Left renal cortex interstitium (tissue), 4 donors: ENCODE measurements around the gene PODXL2. TPM values are rescaled to one million over a fixed set of nuclear protein-coding genes. Genes with fewer than 3 reads are reported as not detected.

Experiments
- DNase-seq, 4 donors: peaks; one replicate each; pipeline ENCODE4 v3.0.0-alpha.2; 2013; ENCODE audit warnings: low read depth in 4 of 4, low spot score in 2 of 4, missing footprints in 1 of 4
- polyA plus RNA-seq, 4 donors: library from polyadenylated mRNA; unstranded; fragments of 120-200 nt; gene quantifications; one replicate each; pipeline ENCODE4 v1.2.1, GENCODE V29; 2013; ENCODE audit not compliant: insufficient read length in 4 of 4

PODXL2 gene
- polyA plus RNA-seq, 4 donors: 42.0 to 62.6 (median 54.8) TPM

DNA sequence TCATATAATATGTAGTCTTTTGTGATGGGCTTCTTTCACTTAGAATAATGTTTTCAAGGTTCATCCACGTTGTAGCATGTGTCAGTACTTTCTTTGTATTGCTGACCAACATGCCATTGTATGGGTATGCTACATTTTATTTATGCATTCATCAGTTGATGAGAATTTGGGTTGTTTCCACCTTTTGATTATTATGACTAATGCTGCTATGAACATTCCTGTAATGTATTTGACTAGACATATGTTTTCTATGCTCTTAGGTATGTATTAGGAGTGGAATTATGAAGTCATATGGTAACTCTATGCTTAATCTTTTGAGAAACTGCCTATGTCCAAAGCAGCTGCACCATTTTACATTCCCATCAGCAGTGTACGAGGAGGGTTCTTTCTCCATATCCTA is 3.2 kb upstream of the PODXL2 start:
- no peak for DNase-seq

DNA sequence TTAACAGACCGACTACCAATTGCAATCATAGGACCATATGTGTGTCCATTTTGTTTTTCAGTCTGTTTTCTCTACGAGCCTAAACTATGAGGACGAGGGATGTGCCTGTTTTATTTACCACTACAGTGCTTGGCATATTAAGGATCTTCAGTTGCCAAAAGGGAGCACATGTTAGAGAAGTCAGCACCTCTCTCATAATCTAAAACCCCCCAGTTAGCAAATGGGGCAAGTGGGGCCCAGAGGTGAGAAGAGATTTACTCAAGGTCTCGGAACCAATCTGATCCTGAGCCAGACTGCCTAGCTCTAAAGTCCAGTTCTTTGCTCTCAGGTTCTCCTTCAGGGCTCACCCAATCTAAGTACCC is 578 bp upstream of the PODXL2 start:
- no peak for DNase-seq

DNA sequence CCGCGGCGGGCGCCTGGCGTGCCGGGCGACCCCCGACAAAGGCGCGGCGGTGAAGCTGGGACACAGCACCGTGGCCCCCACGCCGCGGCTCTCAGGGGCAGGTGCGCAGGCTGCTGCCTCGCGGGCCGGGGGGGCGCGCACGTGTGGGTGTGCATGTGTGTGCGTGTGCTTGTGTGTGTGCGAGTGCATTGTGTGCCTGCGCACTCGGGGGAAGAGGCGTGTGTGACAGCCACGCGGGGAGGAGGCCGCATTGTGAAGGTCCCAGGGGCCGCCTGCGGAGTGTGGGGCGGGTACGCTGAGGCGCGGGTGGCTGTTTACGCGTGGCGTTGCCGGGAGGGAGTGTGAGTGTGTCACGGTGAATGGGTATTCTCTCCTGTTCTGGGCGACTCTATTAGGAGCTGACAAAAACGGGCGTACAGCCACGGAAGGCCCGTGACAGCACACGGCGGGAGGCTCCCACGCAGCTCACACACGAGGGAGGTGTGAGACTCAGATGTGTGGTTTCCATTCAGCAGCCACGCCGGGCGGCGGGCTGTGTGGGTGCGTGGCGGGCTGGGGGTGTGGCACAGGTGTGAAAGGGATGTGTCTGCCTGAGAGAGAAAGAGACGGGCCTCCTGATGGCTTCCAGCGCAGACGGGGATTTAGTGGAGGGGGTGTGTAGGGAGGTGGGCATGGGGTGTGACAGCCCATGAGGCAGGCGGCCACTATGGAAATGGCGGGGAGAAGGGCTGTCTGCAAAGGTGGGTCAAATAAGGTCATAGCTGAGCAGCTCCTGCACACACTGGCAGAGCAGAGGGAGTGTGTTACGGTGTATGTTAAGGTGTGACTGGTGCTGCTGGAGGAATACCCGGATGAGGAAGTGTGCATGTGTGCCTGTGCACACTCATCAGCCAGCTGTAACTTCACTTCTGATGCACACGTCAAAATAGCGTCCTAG is 750 bp downstream of the PODXL2 start:
- DNase-seq: peak in 1 of 4 donors; percentile 18

DNA sequence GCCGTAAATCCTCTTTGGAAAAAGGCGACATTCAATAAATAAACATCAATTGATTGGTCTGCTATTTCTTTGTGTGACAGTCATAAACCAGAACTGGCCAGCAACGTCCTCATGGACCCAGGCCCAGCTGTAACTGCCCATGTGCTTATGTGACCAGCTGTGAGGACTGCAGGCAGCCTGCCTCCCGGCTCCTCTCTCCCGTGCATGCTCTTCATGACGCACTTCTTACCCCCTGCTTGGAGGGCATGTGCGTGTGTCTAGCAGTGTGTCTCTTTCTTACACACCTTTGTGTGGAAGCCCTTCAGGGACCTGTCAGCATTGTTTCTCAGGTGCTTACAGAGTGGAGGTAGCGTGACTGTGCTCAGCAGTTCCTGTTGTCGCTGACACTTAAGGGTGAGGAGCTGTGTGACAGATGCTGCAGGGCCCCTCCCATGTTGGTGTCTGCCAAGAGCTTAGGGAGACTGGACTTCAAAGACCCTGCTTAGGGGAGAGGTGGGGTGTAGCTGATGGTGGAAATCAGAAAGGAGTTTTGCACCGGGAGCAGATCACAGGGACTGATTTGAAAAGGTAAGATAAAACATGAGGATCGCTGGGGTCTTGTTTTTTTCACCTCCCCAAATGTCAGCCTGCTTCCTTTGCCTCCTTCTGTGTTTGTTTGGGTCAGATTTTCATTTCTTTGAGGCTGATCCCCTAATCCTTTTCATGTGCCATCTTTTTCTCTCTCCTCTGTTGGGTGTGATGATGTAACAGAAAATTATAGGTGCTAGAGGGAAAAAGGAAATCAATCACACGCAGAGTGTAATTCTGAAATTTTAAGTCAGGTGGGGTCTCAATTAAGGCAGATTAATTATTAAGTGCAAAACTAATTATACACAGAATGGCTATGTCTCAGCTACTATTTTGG is 2.1 kb downstream of the PODXL2 start:
- no peak for DNase-seq

DNA sequence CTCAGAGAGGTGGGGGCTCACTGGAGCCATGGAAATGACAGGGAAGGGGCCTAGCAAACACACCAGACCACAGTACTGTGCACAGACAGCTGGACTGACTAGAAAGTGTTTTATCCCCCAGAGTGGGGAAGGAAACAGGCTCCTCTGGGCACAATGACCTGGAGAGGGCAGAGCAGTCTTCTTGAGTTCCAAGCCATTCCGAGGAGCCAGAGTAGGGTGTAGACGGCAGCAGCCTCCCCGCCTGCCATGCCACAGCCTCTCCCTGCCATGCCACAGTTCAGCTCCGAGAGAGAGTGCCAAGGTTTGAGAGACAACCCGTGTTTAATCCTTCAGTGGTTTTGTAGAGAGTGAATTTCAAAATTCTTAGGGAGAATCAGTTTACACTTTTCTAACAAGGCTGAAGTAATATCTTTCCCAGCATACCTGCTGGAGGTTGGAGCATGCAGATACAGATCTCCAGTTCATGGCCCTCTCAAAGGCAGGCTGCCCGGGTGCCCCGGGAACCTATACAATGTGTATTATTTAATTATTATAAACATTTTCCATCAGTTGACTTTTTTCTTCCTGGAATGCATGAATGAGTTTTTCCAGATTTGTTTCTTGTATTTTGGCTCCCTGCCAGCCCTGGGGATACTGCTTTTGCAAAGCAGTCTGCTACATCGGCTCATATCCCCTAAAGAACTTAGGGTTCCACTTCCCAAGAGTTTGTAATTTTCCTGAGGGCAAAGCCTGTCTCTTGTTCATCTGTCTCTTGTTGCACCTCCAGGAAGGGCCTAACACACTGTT is 3.2 kb downstream of the PODXL2 start:
- no peak for DNase-seq

DNA sequence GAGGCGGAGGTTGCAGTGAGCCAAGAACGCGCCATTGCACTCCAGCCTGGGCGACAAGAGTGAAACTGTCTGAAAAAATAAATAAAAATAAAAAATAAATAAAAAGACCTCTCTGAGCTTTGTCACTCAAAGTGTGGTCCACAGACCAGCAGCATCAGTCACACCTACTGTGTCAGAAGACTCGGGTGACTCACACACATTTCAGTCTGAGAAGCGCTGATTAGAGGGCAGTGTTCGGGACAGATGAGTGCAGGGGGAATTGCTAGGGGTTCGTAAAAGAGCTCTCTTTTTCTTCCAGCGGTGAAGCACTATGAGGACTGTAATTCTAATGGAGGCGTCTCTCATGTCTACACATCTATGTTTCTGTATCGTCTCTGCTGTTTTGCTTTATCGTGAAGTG is 5.7 kb downstream of the PODXL2 start:
- no peak for DNase-seq

DNA sequence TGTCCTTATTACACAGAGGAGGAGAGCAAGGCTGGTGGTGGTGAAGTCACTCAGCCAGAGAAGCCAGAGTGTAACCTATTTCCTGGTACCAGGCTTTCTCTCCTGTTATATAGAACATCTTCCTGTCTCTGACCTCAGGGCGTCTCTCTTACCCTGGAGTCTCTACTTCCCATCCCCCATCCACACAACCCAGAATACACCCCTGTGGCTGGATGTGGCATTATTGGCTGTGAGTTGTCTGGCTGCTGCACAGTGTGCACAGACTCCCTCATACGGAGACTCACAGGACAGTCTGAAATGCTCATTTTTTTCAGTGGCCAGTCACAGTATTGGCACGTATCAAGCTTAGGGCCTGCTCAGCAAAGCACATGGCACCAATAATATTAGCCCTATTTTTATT is 8.6 kb downstream of the PODXL2 start:
- no peak for DNase-seq

DNA sequence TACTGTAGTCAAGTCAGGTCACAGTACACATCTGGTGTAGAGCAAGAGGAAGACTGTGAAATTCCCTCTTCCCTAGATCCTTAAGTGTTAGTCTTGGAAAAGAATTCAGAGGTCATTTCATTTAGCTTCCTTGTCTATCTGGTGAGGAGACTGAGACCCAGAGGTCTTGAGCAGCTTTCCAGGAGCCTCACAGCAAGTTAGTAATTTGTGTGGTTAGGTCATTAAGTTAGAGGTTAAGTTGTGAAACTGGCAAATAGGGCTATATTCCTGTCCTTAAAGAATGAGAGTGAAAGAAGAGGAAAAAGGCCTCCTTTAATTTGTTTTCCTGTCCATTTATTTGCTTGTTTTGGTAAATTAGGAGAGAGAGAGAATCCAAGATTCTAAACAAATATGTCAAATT is 9.0 kb downstream of the PODXL2 start:
- no peak for DNase-seq

DNA sequence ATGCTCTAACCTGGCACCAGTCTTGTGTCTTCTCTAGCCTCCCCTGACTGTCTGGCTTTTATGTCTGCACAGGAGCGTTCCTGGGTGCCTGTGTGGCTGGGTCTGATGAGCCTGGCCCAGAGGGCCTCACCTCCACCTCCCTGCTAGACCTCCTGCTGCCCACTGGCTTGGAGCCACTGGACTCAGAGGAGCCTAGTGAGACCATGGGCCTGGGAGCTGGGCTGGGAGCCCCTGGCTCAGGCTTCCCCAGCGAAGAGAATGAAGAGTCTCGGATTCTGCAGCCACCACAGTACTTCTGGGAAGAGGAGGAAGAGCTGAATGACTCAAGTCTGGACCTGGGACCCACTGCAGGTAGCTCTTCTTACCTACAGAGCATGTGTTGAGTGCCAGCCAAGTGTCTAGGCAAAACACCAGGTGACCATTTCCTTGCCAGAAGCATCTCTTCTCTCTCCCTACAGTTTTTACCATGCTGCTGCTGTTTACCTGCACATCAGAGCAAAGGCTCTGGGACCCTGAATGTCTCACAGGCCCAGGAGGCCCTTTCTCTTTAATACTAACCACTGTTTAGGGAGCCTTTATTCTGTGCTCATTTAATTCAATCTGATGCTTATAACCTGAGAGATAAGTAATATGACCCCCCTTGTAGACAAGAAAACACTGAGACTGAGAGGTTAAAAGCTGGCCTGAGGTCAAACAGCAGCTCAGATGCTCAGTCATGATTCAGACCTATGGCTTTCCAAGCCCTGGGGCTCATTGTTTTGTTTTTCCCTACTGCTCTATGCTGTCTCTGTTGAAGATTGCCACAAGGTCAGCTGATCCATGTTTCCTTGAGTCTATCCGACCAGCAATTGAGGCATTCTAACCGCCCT is 10.4 kb downstream of the PODXL2 start:
- no peak for DNase-seq

DNA sequence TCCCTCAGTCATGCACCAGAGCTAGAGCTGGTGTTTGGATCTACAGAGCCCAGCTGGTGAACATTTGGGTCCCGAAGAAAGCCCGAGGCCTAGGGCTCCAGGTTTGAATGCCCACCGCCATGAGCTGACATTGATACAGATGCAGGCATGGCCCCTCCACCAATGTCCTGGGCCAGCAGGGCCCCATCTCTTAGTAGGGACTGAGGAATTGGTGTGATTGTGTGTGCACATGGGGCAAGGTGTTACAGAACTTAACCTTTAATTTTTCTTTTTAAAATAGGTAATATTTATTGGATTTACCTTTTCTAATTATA is 11.0 kb downstream of the PODXL2 start:
- no peak for DNase-seq

DNA sequence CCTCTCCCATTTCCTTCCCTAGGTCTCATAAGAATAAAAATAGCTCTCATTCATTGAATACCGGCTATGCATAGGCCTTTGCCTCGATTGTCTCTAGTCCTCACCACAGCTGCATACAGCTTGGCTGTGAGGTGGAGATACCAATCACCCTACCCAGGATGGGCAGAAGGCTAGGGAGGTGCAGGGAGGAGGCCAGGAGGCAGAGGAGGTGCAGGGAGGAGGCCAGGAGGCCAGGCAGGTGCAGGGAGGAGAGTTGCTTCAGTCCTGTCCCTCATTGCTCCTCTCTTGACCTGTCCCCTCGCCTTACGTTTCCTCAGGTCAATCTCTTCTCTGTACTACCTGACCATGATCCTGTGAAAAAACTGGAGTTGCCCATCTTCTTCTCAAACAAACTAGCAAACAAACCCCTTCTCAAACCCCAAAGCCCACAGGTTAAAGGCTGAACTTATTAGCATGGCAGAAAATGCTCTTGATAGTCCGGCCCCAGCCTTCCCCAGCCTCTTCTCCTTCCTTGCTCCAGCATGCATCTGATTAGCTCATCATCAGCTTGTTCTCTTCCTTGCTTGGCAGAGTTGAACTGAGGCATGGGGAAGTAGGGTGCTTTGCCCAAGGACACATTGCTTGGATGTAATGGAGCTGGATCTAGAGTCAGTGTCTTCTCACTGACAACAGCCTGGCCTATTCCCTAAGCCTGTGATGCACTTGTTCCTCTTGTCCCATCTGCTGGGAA is 15.8 kb downstream of the PODXL2 start:
- DNase-seq: no peak

DNA sequence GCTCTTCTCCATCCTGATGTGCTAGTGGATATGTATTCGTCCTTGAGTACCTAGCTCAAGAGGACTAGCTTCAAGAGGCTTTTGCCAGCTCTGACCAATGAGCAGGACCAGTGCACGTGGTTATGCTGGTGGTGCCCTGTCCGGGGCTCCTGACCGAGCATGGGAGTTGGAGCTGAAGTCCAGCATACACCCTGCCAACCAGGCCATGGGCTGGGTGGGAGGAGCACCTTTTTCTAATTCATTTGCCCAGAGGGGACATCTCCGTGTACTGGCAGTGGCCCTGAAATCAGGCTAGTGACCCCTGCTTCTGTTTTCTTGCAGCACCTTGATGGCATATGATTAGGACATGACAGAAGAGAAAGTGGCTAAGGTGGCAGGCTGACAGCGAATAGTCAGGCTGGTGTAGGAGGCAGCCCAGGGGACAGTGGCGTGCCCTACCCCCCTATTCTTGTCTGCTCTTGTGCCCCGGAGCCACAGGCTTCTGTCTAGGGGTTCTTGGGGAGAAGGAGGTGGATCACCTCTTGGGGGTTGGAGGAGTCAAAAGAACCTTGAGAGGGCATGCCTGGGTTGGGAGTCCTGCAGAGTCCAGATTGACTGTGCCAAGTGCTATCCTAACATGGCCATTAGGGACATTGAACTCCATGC is 16.5 kb downstream of the PODXL2 start:
- no peak for DNase-seq

DNA sequence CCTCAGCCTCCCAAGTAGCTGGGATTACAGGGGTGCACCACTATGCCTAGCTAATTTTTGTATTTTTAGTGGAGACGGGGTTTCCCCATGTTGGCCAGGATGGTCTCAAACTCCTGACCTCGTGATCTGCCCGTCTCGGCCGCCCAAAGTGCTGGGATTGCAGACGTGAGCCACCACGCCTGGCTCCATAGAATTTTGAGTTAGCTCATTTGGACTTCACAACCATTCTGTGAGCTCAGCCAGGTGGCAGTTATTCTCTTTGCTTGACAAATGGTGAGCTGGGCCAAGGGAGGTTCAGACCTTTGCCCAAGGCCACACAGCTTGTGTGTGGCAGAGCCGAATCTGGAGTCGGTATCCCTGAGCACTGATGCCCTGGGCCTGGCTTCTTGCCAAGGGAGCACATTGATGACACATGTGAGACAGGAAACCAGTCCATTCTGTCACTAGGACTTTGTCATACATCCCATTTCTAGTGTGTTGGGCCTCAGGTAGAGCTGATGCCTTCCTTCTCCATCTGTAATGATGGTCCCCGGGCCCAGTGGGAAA is 17.6 kb downstream of the PODXL2 start:
- DNase-seq: no peak

DNA sequence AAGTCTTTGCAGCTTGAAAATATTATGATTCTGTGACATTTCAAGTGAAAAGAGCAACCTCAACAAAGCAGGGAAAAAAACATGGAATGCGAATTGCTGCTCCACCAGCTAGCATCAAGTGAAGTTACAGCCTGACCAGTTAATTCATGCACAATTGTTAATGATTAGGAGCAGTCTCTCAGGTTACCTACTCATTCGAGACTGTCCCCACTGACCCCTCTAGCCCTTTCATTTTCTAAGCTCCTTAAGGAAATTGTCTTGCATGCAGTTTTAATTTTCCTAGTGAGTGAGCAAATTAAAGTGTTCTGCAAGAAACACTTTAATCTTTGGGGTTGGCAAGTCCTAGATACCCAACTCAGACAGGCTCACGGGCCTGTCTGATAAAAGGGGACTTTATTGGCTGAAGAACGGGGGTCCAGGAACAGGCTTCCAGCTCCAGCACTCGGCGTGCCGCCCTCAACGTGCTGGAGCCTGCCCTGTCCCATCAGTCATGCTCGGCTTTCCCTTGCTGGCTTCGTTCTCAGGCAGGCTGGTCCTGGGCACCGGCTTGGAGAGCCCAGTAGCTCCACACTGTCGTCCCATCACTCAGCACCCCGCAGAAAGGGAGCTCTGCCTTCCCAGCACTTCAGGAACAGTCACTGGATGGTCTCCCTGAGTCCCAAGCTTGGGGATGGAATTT is 18.3 kb downstream of the PODXL2 start:
- peak in 1 of 4 donors; percentile 23 for DNase-seq

DNA sequence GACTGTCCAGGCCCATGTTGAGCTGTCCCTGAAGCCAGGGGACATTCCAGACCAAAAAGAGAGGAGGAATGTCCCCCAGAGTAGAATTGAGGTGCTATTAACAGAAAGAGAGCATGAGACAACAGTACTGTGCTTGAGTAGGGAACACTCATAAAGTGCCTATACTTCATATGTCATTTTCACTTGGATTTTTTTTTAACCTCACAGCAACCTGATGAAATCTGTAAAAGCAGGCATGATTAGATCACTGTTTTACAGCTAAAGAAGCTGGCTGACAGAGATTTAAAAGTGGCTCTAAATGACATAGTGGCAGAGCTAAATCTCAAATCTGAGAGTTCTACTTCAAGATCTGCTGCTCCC is 18.8 kb downstream of the PODXL2 start:
- no peak for DNase-seq

DNA sequence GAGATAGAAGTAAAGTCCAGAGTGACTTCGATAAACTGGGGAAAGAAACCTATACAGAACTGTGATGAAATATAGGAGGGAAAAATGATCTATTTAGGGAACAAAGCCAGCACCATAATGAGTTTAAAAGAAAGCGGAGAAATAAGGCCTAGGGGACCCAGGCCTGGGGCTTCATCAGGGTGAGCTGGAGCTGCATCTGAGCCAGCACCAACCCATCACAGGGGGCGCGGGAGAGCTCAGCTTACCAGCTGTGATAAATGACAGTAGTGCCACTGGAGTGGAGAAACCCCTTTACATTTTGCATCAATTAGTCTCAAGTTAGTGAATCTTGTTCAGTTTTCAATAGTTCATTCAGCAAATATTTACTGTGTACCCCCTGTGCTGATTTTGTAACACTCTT is 21.3 kb downstream of the PODXL2 start:
- DNase-seq: no peak

DNA sequence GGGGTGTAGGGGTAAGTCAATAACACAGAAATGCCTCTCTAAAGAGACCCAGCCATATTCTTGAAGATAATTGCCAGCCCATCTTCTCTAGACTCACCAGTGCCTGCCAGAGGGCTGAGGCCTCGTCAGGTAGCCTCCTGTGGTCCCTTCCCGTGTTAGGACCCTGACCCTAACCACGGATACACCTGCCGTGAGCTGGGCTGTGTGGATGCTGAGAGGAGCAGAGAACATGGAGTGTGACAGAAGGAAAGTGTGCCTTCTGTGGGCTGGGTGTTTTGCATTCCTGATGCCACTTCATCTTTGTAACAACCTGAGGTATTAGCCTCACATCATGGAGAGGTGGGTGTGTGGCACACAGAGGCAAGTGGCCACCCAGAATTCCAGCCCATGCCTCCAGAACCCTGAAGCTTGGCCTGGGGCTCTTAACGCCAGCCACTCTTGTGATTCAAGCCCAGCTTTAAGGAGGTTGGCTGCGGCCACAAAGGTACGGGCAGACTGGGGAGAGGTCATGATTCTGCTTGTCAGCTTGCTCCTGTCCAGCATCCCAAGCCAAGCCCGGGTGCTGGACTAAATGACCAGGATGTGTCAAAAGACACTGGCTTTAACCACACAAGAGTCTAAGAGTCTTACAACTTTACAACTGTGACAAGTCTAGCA is 22.7 kb downstream of the PODXL2 start:
- DNase-seq: no peak
